NCI-H128 (cell line): Measurements from ENCODE around the gene MYOZ3.

Experiments used
- DNase-seq: peaks from one replicate; lab custom pipeline; 2025; ENCODE audit not compliant: unreplicated experiment; lab: John Stamatoyannopoulos, UW

The MYOZ3 gene

DNA sequence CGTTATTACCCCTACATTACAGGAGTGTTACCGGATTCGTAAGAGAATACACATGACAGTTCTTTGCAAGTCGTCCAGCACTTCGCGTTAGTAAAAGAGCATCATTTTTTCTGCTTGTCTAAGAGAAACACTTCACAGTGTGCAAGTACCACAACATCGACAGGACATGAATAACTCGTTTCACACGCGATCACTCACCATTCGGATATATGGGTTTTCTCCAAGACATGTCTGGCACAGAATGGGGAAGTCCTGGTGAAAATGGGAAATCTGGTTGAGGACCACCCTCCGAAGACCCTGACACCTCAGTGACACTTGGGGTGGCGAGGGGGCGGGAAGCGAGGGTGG is 39.2 kb downstream of the MYOZ3 start:
- DNase-seq, result no peak

DNA sequence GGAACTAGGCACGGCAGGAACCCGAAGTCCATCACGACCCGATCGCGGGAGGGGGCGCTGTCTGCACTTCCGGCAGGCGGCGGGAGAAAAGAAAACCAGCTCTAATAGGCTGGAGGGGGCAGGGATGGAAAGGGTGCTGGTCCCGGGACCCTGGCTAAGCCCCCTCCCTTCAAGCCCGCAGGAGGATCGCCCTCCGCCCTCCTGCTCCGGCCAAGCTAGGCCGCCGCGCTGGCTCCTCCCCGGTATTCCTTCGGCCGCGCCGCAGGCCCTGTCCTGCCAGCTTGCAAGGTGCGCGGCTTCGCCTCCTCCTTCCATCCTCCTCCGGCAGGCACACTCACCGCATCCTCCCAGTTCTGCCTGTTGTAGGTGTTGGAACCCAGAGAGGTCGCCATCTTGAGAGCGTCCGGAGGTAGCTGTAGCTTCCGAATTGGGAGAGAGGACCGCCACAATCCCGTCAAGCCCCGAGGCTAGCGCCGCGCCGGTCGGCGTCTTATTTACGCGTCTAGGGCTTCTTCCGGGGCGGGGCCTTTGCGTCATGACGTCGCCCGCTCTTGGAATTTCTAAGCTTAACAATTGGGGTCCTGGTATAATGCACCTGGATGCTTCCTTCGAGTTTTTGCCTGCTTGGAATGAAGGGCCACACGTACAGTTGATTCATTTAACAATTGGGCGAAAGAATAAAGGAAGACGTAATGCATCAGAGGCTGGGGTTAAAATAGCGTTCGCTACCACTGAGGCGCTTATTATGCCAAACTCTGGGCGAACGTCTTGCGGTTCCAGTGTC is 39.7 kb downstream of the MYOZ3 start, which contains the start of gene RBM22:
Gene RBM22, minus strand, starts transcription at position 469 of the 784 bp plus-strand sequence. Its CDS starts 77 bp downstream, at position 392.
- peak; percentile 82 for DNase-seq

DNA sequence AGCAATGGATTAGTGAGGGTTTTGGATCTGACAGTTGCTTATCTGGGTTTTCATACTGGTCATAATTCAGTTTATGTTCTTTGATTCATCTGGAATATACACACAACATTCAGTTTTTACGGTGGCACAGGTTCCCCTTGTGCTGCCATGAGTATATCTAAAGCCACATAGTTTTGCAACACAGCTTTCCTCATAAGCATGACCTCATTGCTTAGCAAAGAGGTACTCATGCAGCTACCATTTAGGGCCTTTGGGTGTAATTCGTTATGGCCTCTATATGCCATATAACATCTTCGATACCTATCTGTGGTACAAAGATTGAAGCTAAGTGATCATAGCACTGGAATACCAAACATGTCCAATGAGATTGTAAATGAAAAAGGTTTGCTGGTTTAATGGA is 42.7 kb downstream of the MYOZ3 start:
- DNase-seq, result no peak

DNA sequence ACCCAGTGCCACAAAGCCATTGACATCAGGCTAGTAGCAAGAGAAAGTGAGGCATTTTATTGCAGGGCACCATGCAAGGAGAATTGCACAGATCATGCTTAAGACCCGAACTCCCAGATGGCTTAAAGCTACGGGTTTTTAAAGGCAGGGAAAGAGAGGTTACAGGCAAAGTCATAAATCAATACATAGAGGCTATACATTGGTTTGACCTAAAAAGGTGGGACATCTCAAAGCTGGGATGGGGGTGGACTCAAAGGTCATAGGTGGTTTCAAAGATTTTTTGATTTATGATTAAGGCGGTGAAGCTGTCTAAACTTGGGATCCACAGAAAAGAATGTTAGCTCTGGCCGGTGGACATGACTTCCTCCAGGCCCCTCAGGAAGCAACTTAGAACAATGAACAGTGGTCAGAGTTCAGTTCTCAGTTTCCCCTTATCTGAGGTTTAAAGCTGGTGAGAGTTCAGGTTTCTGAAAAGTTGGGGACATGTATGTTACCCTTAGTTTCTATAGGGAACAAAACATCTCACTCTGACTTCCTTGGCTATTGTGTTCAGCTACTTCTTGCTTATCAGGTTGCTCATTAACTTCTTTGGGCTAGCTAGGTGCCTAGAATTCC is 45.8 kb downstream of the MYOZ3 start:
- DNase-seq, result no peak

DNA sequence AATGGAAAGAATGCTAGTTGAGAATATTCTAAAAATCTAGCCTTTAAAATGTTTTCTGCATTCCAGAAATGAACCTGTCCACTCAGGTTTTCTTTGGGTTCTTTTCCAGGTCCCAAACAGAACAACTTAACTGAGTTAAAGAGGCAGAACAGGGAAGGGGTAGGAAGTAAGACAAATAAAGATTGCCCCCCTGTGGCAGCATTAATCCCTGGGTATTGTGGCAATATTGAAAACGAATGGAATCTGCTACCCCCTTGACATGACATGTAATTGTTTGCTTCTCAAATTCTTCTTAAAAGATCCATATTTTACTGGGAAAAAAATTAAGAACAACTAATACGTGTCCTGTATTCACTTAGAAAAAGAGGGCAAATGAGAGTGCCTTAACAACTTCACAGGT is 49.1 kb downstream of the MYOZ3 start:
- DNase-seq, result no peak

DNA sequence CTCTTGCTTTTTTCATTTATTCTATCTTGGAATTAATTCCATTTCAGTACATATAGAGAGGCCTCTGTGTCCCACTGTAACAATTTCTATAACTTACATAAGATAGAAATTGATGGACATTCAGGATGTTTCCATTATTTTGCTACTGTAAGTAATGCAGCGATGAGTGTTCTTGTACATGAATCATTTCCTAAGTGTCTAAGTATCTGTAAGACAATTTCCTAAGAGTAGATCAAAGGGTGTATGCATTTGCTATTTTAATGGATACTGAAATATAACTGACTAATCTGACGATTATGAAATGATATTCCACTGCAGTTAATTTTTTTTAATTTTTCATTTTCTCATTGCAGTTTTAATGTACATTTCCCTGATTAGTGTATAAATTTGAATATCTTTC is 62.8 kb downstream of the MYOZ3 start:
- DNase-seq, result no peak
